ENCODE data around the gene SLC25A39. TPM values are rescaled to one million over a fixed set of nuclear protein-coding genes. Genes with fewer than 3 reads are reported as not detected.
"Not testable (repeated sequence)": the region's sequence is repeated elsewhere in the genome, so short reads cannot be mapped to it uniquely, and the experiment has no call there.

The SLC25A39 gene
- total RNA-seq, 2 experiments from 2014 or later, result 149 to 153 TPM

DNA sequence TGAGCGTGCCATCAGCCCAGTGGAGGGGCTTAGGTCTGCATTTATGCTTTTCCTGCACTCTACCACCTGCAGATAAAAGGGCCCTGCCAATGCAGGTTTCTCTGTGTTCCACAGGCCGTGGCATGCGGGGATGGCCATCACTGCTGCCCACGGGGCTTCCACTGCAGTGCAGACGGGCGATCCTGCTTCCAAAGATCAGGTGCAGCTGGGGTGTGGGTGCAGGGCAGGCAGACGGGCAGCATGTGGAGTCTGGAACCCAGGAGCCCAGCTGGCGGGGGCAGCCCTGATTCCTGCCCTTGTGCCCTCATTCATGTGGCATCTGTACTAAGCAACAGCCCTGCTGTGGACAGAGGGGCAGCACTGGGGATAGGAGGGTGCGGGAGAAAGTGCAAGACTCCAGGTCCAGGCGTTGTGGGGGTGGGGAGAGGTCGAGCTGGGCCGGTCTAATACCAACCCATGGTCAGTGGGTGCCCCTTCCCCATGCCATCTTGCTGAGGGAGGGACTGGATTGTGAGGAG, 25.0 kb upstream of the SLC25A39 start:
- ChIA-PET POLR2A (no interaction called here), CTCF (interaction anchor here (0.8 to 6.2 kb wide), 14 partner anchors 8 to 205 kb away, joined by 3 to 51 read pairs (median 4); partner anchors contain the start of gene FAM171A2)
- Mint-ChIP-seq H3K4me1 (ENCODE audit: low read depth) (peaks cover 19% of the 10 kb centered on the region), H3K9me3 (no peaks in the 10 kb centered on the region), H3K27ac (no peak overlapping the region), H3K27me3 (no peaks in the 10 kb centered on the region), H3K36me3 (ENCODE audit: low read depth) (peaks cover 2% of the 10 kb centered on the region), H3K4me3 (no peak overlapping the region)
- DNase-seq (no peak), ATAC-seq (no peak)
- intact Hi-C loops (cut with micrococcal nuclease), result loop anchor here (5.0 kb wide), 1 partner anchor 147 kb away; no protein-coding TSS in a partner anchor
- TF ChIP-seq, protein P1, sequence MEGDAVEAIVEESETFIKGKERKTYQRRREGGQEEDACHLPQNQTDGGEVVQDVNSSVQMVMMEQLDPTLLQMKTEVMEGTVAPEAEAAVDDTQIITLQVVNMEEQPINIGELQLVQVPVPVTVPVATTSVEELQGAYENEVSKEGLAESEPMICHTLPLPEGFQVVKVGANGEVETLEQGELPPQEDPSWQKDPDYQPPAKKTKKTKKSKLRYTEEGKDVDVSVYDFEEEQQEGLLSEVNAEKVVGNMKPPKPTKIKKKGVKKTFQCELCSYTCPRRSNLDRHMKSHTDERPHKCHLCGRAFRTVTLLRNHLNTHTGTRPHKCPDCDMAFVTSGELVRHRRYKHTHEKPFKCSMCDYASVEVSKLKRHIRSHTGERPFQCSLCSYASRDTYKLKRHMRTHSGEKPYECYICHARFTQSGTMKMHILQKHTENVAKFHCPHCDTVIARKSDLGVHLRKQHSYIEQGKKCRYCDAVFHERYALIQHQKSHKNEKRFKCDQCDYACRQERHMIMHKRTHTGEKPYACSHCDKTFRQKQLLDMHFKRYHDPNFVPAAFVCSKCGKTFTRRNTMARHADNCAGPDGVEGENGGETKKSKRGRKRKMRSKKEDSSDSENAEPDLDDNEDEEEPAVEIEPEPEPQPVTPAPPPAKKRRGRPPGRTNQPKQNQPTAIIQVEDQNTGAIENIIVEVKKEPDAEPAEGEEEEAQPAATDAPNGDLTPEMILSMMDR (IDR thresholded peaks at IDR 0.05), result no peak

GRCh38 chr17:44348988-44349364, 24.4 kb upstream of the SLC25A39 start:
- Mint-ChIP-seq H3K27ac (no peak overlapping the region), H3K9me3 (no peaks in the 10 kb centered on the region), H3K4me1 (ENCODE audit: low read depth) (peaks cover 19% of the 10 kb centered on the region), H3K36me3 (ENCODE audit: low read depth) (peaks cover 2% of the 10 kb centered on the region), H3K4me3 (no peak overlapping the region), H3K27me3 (no peaks in the 10 kb centered on the region)
- CTCF ChIA-PET, result interaction anchor here (1.3 to 6.2 kb wide), 4 partner anchors 13 to 181 kb away, joined by 3 to 51 read pairs (median 36); partner anchors contain the start of gene FAM171A2
- ATAC-seq (no peak), DNase-seq (no peak)
- TF ChIP-seq, protein P1 (IDR thresholded peaks at IDR 0.05), result no peak
- POLR2A ChIA-PET, result interaction anchor here (0.7 kb wide), 1 partner anchor 12 kb away, joined by 3 read pairs; no protein-coding TSS in a partner anchor
- intact Hi-C loops (cut with micrococcal nuclease), result loop anchor here (5.0 kb wide), 1 partner anchor 147 kb away; no protein-coding TSS in a partner anchor

DNA sequence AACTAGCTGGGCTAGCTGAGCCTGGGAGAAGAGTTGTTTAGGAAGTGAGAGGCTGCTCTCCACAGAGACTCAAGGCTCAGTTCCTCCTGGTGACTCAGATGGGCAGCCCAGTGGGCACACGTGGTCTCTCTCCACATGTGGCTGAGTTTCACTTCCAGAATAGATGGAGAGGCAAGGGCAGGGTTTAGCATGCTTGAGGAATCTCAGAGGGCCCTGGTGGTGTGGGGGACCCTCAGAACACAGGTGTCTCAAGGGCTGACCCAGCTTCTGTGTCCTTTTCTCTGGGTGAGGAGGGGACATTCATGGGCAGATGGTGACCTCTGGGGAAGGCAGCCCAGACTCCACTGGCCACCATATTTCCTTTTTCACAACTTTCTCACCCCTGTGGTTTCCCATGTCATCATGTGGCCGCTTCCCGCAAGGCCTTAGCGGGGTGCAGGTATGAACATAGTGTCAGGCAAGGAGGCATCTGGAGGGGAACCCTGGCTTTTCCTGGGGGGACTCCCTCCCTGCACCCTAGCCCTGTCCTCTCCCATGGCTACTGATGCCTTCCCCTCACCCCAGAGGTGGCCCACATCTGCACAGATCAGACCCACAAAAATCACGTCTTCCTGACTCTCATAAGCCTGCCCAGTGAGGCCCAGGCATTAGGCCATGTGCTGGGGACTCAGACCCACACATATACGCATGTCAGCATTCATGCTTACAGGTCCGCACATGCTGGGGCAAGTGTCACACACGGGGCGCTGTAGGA, 23.8 kb upstream of the SLC25A39 start:
- no peak for ATAC-seq
- H3K27ac Mint-ChIP-seq, result no peak overlapping the region
- CTCF ChIA-PET, result interaction anchor here (4.5 to 5.6 kb wide), 2 partner anchors 138 to 146 kb away, joined by 28 to 53 read pairs; no protein-coding TSS in a partner anchor

DNA sequence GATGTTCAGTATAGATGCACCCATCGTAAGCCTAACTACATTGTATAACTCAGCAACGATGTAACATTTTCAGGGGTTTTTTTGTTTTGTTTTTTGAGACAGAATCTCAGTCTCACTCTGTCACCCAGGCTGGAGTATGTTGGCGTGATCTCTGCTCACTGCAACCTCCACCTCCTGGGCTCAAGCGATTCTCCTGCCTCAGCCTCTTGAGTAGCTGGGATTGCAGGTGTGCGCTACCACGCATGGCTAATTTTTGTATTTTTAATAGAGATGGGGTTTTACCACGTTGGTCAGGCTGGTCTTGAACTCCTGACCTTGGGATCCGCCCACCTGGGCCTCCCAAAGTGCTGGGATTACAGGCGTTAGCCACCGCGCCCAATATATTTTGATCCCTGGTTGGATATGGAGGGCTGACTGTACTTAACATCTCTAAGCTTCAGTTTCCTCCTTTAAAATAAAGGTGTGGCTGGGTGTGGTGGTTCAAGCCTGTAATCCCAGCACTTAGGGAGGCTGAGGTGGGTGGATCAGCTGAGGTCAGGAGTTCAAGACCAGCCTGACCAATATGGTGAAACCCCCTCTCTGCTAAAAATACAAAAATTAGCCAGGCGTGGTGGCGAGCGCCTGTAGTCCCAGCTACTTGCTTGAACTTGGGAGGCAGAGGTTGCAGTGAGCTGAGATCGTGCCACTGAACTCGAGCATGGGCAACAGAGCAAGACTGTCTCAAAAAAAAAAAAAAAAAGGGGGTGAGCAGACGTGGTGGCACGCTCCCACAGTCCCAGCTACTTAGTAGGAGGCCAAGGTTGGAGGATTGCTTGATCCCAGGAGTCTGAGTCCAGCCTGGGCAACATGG, 22.8 kb upstream of the SLC25A39 start:
- not testable (repeated sequence) for H3K27ac Mint-ChIP-seq; H3K36me3 Mint-ChIP-seq (ENCODE audit: low read depth); ATAC-seq; H3K27me3 Mint-ChIP-seq; H3K4me3 Mint-ChIP-seq; DNase-seq; H3K9me3 Mint-ChIP-seq
- POLR2A ChIA-PET, result interaction anchor here (0.9 kb wide), 1 partner anchor 17 kb away, joined by 3 read pairs; no protein-coding TSS in a partner anchor
- intact Hi-C loops (cut with micrococcal nuclease), result loop anchor here (5.0 kb wide), 1 partner anchor 145 kb away; no protein-coding TSS in a partner anchor
- CTCF ChIA-PET, result interaction anchor here (0.6 to 5.6 kb wide), 2 partner anchors 137 to 222 kb away, joined by 3 to 53 read pairs; no protein-coding TSS in a partner anchor
- peaks cover 19% of the 10 kb centered on the region for H3K4me1 Mint-ChIP-seq (ENCODE audit: low read depth)

More for the DNA sequence above, 23.8 kb upstream of the SLC25A39 start:
- intact Hi-C loops (cut with micrococcal nuclease), result loop anchor here (5.0 kb wide), 1 partner anchor 146 kb away; no protein-coding TSS in a partner anchor
- H3K4me3 Mint-ChIP-seq, result no peak overlapping the region
- peak; percentile 41 for DNase-seq
- H3K36me3 Mint-ChIP-seq (ENCODE audit: low read depth), result peaks cover 2% of the 10 kb centered on the region
- peaks cover 19% of the 10 kb centered on the region for H3K4me1 Mint-ChIP-seq (ENCODE audit: low read depth)
- H3K27me3 Mint-ChIP-seq, result no peaks in the 10 kb centered on the region
- H3K9me3 Mint-ChIP-seq, result no peaks in the 10 kb centered on the region
- POLR2A ChIA-PET, result interaction anchor here (0.7 to 0.9 kb wide), 2 partner anchors 11 to 18 kb away, joined by 3 read pairs; no protein-coding TSS in a partner anchor
- TF ChIP-seq, protein P1 (IDR thresholded peaks at IDR 0.05), result no peak
